H1 (cell line): ENCODE measurements around the gene PSMD6. TPM values are rescaled to one million over a fixed set of nuclear protein-coding genes. Genes with fewer than 3 reads are reported as not detected.

Experiments used
- CTCF ChIA-PET: fragments of 300-600 bp; sonication (Branson Sonifier 250); formaldehyde crosslinking; loops from one replicate; lab custom pipeline; 2021; ENCODE audit not compliant: partially characterized antibody; lab: Charles Lee
- POLR2A ChIA-PET: fragments of 300-600 bp; sonication (Branson Sonifier 250); formaldehyde crosslinking; loops from one replicate; lab custom pipeline; 2021; ENCODE audit warnings: inconsistent platforms; ENCODE audit not compliant: partially characterized antibody; lab: Charles Lee
- DNase-seq, 2 experiments: peaks; one replicate each; pipeline versions ENCODE4 v3.0.0 to v3.0.0-alpha.2; 2010 to 2022; ENCODE audit warnings: low spot score in 2 of 2, low read depth in 1 of 2, mixed read lengths in 1 of 2
- FAIRE-seq: peaks from 2 replicates; lab custom pipeline; 2011; peaks lifted over from hg19 to GRCh38; lab: Jason Lieb, UNC
- H2AFZ ChIP-seq: 2 replicates; pipeline ENCODE4 v1.8.1; 2012; ENCODE audit warnings: low read length, inconsistent platforms
- H2AK5ac ChIP-seq: 2 replicates; pipeline ENCODE4 v1.6.1; 2013; ENCODE audit warnings: low read depth, low read length
- H2BK120ac ChIP-seq: replicated peaks from 2 replicates; pipeline ENCODE3; 2013; ENCODE audit warnings: low read depth, low read length, inconsistent platforms
- H2BK12ac ChIP-seq: 2 replicates; pipeline ENCODE4 v1.6.1; 2013; ENCODE audit warnings: low read depth, low read length
- H2BK15ac ChIP-seq: 2 replicates; pipeline ENCODE4 v1.6.1; 2013; ENCODE audit warnings: low read length
- H2BK20ac ChIP-seq: 2 replicates; pipeline ENCODE4 v1.6.1; 2013; ENCODE audit warnings: low read length
- H2BK5ac ChIP-seq: 2 replicates; pipeline ENCODE4 v1.6.1; 2013; ENCODE audit warnings: low read depth, low read length
- H3K14ac ChIP-seq: 2 replicates; pipeline ENCODE4 v1.6.1; 2013; ENCODE audit warnings: inconsistent platforms; ENCODE audit not compliant: insufficient read length
- H3K18ac ChIP-seq: 2 replicates; pipeline ENCODE4 v1.6.1; 2013; ENCODE audit warnings: low read length; ENCODE audit errors: extremely low read depth
- H3K23ac ChIP-seq: 2 replicates; pipeline ENCODE4 v1.6.1; 2013; ENCODE audit warnings: inconsistent platforms; ENCODE audit not compliant: insufficient read length
- H3K23me2 ChIP-seq: 2 replicates; pipeline ENCODE4 v1.6.1; 2013; ENCODE audit warnings: low read depth, low read length
- H3K27ac ChIP-seq: 2 replicates; pipeline ENCODE4 v1.6.1; 2011; ENCODE audit warnings: low read depth, low read length, inconsistent platforms
- H3K27me3 ChIP-seq, 4 experiments: replicated peaks in 1 of 4; 1 replicate in 1 of 4; 2 replicates in 3 of 4; pipeline versions ENCODE4 v1.6.1 to v1.8.1; 2011 to 2013; ENCODE audit warnings: low read length in 3 of 4, mild to moderate bottlenecking in 3 of 4, inconsistent platforms in 2 of 4, mixed read lengths in 2 of 4, moderate library complexity in 1 of 4; ENCODE audit not compliant: control insufficient read depth in 3 of 4, insufficient read depth in 3 of 4; ENCODE audit errors: extremely low read depth in 1 of 4
- H3K36me3 ChIP-seq, 4 experiments: 2 replicates each; pipeline versions ENCODE4 v1.6.1 to v1.8.1; 2011 to 2013; ENCODE audit warnings: mild to moderate bottlenecking in 4 of 4, low read length in 3 of 4, moderate library complexity in 2 of 4, control low read depth in 1 of 4, inconsistent platforms in 1 of 4; ENCODE audit not compliant: insufficient read depth in 4 of 4, control insufficient read depth in 2 of 4
- H3K4ac ChIP-seq: replicated peaks from 2 replicates; pipeline ENCODE3; 2013; ENCODE audit warnings: low read length, low read depth, mixed read lengths, inconsistent platforms; ENCODE audit not compliant: insufficient read length
- H3K4me1 ChIP-seq, 4 experiments: replicated peaks in 1 of 4; 1 replicate in 1 of 4; 2 replicates in 3 of 4; pipeline versions ENCODE4 v1.6.1 to v1.8.1; 2011 to 2013; ENCODE audit warnings: low read length in 3 of 4, inconsistent platforms in 2 of 4, mixed read lengths in 1 of 4; ENCODE audit not compliant: insufficient read depth in 4 of 4, control insufficient read depth in 3 of 4
- H3K4me2 ChIP-seq, 2 experiments: 2 replicates each; pipeline versions ENCODE4 v1.6.1 to v1.8.1; 2011 to 2013; ENCODE audit warnings: low read depth in 2 of 2, low read length in 2 of 2, control low read depth in 1 of 2, inconsistent platforms in 1 of 2, mild to moderate bottlenecking in 1 of 2; ENCODE audit not compliant: insufficient read depth in 1 of 2
- H3K4me3 ChIP-seq, 4 experiments: fragments of 200-600, 300-600 bp in 1 of 4; sonication (generic), shearing (Covaris generic), sonication (Bioruptor Twin) in 1 of 4; 2 replicates each; pipeline versions ENCODE4 v1.5.1 to v1.8.1; 2011 to 2016; ENCODE audit warnings: low read length in 4 of 4, low read depth in 3 of 4, control low read depth in 2 of 4, inconsistent platforms in 2 of 4, mild to moderate bottlenecking in 2 of 4, mixed read lengths in 1 of 4, moderate library complexity in 1 of 4; ENCODE audit not compliant: insufficient read depth in 2 of 4; ENCODE audit errors: extremely low read depth in 1 of 4
- H3K56ac ChIP-seq: replicated peaks from 2 replicates; pipeline ENCODE3; 2013; ENCODE audit warnings: low read depth, mild to moderate bottlenecking, mixed read lengths, low read length, inconsistent platforms; ENCODE audit not compliant: insufficient read length
- H3K79me1 ChIP-seq: 2 replicates; pipeline ENCODE4 v1.6.1; 2013; ENCODE audit warnings: low read depth, low read length, control low read depth
- H3K79me2 ChIP-seq, 2 experiments: 2 replicates each; pipeline versions ENCODE4 v1.6.1 to v1.8.1; 2012 to 2013; ENCODE audit warnings: low read length in 2 of 2, mild to moderate bottlenecking in 2 of 2, inconsistent platforms in 1 of 2; ENCODE audit not compliant: insufficient read depth in 2 of 2, control insufficient read depth in 1 of 2
- H3K9ac ChIP-seq, 4 experiments: replicated peaks in 1 of 4; 1 replicate in 1 of 4; 2 replicates in 3 of 4; pipeline versions ENCODE4 v1.6.1 to v1.8.1; 2011 to 2013; ENCODE audit warnings: low read depth in 3 of 4, low read length in 3 of 4, control low read depth in 2 of 4, mild to moderate bottlenecking in 2 of 4, moderate library complexity in 2 of 4, inconsistent platforms in 1 of 4; ENCODE audit errors: extremely low read depth in 1 of 4
- H3K9me3 ChIP-seq, 2 experiments: 2 replicates each; pipeline versions ENCODE4 v1.6.1 to v1.8.1; 2012 to 2013; ENCODE audit warnings: mild to moderate bottlenecking in 2 of 2, moderate library complexity in 2 of 2, control low read depth in 1 of 2, inconsistent platforms in 1 of 2, low read depth in 1 of 2, low read length in 1 of 2, mixed read lengths in 1 of 2; ENCODE audit not compliant: insufficient read depth in 2 of 2
- H4K20me1 ChIP-seq, 2 experiments: replicated peaks in 1 of 2; 2 replicates each; pipeline versions ENCODE3 to v1.8.1; 2011 to 2013; ENCODE audit warnings: inconsistent platforms in 2 of 2, low read length in 2 of 2, mild to moderate bottlenecking in 1 of 2; ENCODE audit not compliant: insufficient read depth in 2 of 2, control insufficient read depth in 1 of 2
- H4K5ac ChIP-seq: 2 replicates; pipeline ENCODE4 v1.6.1; 2013; ENCODE audit warnings: low read length, low read depth, mixed read lengths, inconsistent platforms; ENCODE audit not compliant: insufficient read length
- H4K8ac ChIP-seq: 2 replicates; pipeline ENCODE4 v1.8.0; 2013; ENCODE audit warnings: mild to moderate bottlenecking, moderate library complexity, low read length, inconsistent platforms; ENCODE audit not compliant: insufficient read depth; ENCODE audit errors: extremely low read depth
- H4K91ac ChIP-seq: replicated peaks from 2 replicates; pipeline ENCODE3; 2013; ENCODE audit warnings: low read length, mixed read lengths, inconsistent platforms; ENCODE audit not compliant: insufficient read length
- BACH1 ChIP-seq: IDR thresholded peaks from 2 replicates; pipeline ENCODE4 v1.6.1; 2012; ENCODE audit warnings: low read length, improper control_type of control experiment
- HDAC2 ChIP-seq, 2 experiments: fragments of 300-600 bp in 1 of 2; sonication (generic) in 1 of 2; IDR thresholded peaks; 2 replicates each; pipeline ENCODE4 v1.6.1; 2011 to 2012; ENCODE audit warnings: low read depth in 2 of 2, low read length in 2 of 2, mild to moderate bottlenecking in 2 of 2, moderate library complexity in 2 of 2, borderline replicate concordance in 1 of 2, inconsistent platforms in 1 of 2
- KDM1A ChIP-seq: fragments of 200-600, 300-600 bp; sonication (generic); IDR thresholded peaks from 2 replicates; pipeline ENCODE4 v1.7.1; 2016; ENCODE audit warnings: mild to moderate bottlenecking, low read length, borderline replicate concordance
- ZNF274 ChIP-seq: IDR thresholded peaks from 2 replicates; pipeline ENCODE4 v1.7.0; 2012; ENCODE audit warnings: low read length, borderline replicate concordance; ENCODE audit errors: extremely low read depth
- WGBS, 2 experiments: shearing (Covaris generic) in 1 of 2; methylation state at CpG; one replicate each; pipeline versions ENCODE4 v1.1.6 to v1.1.7; 2013 to 2015; ENCODE audit warnings: low lambda C conversion rate in 2 of 2, mixed read lengths in 2 of 2, inconsistent platforms in 1 of 2, low coverage in 1 of 2, missing lambda C conversion rate in 1 of 2; ENCODE audit not compliant: insufficient replicate concordance in 2 of 2, insufficient coverage in 1 of 2, insufficient read length in 1 of 2; ENCODE audit errors: extremely low coverage in 1 of 2, missing lambda C conversion rate in 1 of 2; 5-methylcytosine and 5-hydroxymethylcytosine counted together
- polyA plus RNA-seq, 7 experiments: library from polyadenylated mRNA; depleted of rRNA in 3 of 7; stranded (reverse) in 5 of 7; unstranded in 2 of 7; fragments of >200 nt in 5 of 7; fragments of 200-250 nt in 2 of 7; gene quantifications; 1 replicate in 5 of 7; 2 replicates in 1 of 7; 4 replicates in 1 of 7; pipeline versions ENCODE4 v1.2.1 to v1.2.3, GENCODE V29; 2011 to 2013; ENCODE audit warnings: missing spikeins in 2 of 7, mixed read lengths in 2 of 7
- total RNA-seq: library from RNA; stranded (reverse); fragmentation: NEBNext Ultra II Directional; extraction: Animal tissue kit (Norgen Biotek cat#: 25700); gene quantifications from 2 replicates; pipeline ENCODE4 v1.2.1, GENCODE V29; 2021

Gene PSMD6
- total and polyA plus RNA-seq, 2 of the 8 experiments (the other 6 are each of a cell fraction or from before 2014, with no cell fraction given): 43.7 to 104 TPM

DNA sequence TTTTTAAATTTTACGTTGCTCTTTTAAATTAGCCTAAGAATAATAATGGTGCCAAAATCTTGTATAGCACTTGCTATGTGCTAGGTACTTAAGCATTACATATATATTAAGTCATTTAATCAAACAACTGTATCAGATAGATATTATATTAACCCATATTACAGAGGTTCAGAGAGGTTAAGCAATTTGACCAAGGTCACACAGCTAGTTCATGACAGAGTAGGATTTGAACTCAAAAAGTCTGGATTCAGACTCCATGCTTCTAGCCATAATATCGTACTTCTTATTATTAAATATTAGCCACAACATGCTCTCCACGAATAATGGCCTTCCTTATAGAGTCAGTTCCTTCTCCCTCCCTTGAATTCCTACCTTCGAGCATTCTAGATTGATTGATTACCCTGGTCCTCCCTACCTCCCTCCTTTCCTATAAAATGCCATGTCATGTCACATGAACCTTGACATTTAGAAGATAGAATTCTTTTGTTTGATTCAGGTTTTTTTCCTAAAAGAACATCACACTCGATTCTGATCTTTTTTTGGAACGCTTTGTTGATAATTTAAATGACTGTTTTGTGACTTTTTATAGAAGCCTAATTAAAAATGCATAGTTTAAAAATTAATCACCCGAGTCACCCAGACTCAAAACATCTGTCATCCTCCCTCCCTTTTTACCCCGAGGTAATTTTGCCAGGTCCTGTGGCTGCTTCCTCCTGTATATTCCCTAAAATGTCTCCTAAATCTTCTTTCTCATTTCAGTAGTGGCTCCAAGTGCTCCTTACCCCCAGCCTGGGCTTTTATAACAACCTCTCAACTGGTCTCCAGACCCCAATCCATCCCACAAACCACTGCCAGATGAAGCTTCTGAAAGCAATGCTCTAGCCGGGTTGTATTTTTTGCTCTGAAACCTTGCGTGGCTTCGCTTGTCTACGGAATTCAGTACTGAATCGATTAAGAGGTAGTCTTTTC, 8.5 kb upstream of the PSMD6 start:
- H3K23me2 ChIP-seq: no peaks in the 10 kb centered on the region

More for the DNA sequence above, 8.5 kb upstream of the PSMD6 start:
- Histone ChIP-seq H3K4ac (no peak overlapping the region), H3K27ac (no peak overlapping the region), H3K79me2 (no peaks in the 10 kb centered on the region), H3K27me3 (no peaks in the 10 kb centered on the region), H3K9ac (no peak overlapping the region), H4K20me1 (no peaks in the 10 kb centered on the region), H4K91ac (no peak overlapping the region), H3K4me3 (no peak overlapping the region), H2BK20ac (0 out of 2 replicates have a peak overlapping the region, but pooled peaks have one; percentile 52), H2BK5ac (no peak overlapping the region), H3K23ac (no peak overlapping the region), H3K56ac (no peak overlapping the region), H3K14ac (no peak overlapping the region), H2BK15ac (no peak overlapping the region), H4K8ac (no peak overlapping the region), H2BK12ac (no peak overlapping the region), H2AK5ac (no peak overlapping the region), H3K36me3 (no peaks in the 10 kb centered on the region), H4K5ac (no peak overlapping the region), H2AFZ (peak overlapping the region; percentile 43; the same call in 1 of the 2 replicates)
- no peak for FAIRE-seq
- ChIA-PET CTCF (interaction anchor here (0.6 to 3.3 kb wide), 13 partner anchors 7 to 463 kb away, joined by 3 to 29 read pairs (median 4); no protein-coding TSS in a partner anchor), POLR2A (no interaction called here)
- DNase-seq: no peak
- WGBS, 2 experiments: 89% methylated on average over 13 of the region's 13 CpGs; no CpG with 5 or more reads in 1 of the 2 experiments
- TF ChIP-seq HDAC2 (IDR thresholded peaks at IDR 0.05; ENCODE audit: borderline replicate concordance in 1 of 2, low read depth in 2 of 2, low read length in 2 of 2) (peak in 1 of 2 experiments; percentile 89; a peak in 1 of 4 replicates), BACH1 (0 out of 2 replicates have a peak, but pooled peaks have one; percentile 19), KDM1A (peak; percentile 94), ZNF274 (no peak)
- TF ChIP-seq, all 59 proteins: peak for 3
- Histone ChIP-seq H3K4me2 (no peak overlapping the region), H3K4me1 (peaks cover 0 to 7% (median 3%) of the 10 kb centered on the region in 4 experiments; a peak in 5 of 7 replicates), H2BK120ac (no peak overlapping the region), H3K79me1 (no peaks in the 10 kb centered on the region), H3K18ac (no peak overlapping the region), H3K9me3 (no peaks in the 10 kb centered on the region)
